ENCODE results near the gene PEA15.
A peak's percentile ranks its signal among the peaks of the same experiment; 100 is the strongest.

Gene PEA15

DNA sequence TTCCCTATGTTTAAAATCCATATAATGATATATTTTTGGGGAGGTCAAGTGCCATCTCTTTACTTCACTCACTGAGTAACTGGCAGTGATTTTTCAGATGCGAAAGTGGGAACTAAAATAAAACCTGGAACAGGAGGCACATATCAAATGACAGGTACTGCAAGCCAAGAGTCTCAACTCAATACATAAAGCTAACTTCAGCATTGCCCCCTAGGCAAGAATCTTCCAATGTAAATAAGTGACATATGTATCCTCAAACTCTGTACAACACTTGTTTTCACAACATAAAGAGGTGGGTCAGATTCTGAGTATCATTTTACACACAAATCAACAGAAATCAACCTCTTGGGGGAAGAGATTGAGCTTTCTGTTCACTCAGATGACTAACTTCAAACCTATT is 39.0 kb downstream of the PEA15 start:
- DNase-seq: no peak

- no peak for DNase-seq
Measured at GRCh38 chr1:160245434-160245833, 40.2 kb downstream of the PEA15 start.

DNA sequence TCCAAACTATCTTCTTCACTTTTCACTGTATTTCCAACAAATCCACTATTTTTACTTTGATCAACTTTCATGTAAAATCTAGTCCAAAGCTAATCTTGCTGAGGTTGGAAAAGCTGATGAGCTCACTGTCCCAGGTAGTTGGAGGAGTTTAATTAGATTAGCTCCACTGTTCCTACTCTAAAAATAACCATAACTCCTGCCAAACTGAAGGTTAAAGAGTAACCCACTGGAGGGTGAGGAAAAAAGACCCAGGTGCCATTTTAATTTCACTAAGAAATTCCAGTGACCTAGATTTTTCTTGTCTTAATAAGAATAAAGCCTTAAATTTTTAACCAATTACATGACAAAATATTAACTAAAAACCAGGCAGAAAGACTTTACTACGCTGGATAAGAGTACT is 41.9 kb downstream of the PEA15 start:
- no peak for DNase-seq

DNA sequence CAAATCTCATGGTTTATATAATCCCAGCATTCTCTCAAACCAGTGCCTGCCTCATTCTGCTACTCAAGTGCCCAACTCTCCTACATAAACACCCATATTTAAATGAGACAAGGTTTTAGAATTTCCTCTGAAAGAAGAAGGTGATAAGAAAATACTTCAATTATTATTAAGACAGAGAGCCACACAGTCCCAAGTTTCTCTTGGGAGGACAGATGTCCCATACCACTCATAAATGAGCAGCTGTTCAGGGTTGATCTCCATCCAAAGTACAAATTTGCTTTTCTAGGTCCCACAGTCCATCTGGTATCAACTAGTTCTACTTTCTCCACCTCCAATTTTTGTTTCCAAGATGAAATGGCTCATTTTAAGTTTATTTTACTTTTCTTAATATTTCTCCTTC is 45.8 kb downstream of the PEA15 start:
- DNase-seq: no peak

DNA sequence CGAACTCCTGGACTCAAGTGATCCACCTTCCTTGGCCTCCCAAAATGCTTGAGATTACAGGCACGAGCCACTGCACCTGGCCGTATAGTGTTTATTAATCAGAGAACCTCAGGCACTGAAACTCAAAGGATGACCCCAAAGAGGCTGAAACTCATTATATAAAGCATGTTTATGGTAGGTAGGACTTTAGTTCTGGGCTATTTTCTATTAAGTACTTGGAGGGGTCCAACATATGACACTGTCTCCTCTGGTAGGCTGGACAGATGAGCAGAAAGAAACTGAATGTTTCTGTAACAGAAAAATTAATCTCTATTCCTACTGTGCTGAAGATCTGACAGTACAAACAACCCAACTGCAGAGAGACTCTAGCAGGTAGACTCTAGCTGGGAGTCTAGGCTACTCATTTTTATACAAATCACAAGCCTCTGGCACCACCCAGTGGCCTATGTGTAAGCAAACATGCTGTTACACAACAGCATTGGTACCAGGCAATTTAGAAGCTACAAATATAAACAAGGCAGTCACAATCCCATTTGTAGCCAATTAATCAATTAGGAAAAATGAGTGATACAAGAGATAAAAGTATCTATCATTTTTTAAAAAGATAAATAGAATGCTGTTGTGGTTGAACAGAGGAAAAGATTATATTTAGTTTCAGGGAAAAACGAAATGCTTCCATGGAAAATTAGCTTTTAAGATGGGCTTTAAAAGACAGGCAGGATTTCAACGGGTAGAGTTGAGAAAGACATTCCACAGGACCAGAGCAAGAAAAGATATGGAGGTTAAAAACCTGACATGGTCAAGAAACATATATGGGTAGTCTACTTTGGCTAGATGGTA is 46.7 kb downstream of the PEA15 start:
- DNase-seq: peak; percentile 10

GRCh38 chr1:160255781-160256300 is 50.7 kb downstream of the PEA15 start:
- no peak for DNase-seq

GRCh38 chr1:160256396-160257046 is 51.3 kb downstream of the PEA15 start:
- DNase-seq: no peak

DNA sequence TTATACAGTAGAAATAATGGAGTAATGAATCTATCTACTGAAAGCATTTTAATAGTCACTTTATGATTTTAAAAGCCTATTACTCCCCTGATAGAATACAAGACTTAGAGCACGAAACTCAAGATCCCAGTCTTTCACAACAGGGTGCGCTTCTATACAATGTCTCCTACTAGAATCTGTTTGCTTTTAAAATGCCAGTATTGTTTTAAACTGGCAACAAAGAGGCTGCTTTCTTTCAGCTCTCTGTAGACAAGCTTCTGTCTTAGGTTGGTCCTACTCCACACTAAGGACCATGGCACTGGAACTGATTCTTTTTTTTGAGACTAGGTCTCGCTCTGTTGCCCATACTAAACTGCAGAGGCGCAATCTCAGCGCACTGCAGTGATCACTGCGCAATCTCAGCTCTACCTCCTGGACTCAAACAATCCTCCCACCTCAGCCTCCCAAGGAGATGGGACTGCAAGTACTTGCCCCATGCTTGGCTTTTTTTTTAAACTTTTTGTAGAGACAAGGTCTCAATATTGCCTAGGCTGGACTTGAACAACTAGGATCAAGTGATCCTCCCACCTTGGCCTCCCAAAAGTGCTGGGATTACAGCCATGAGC is 52.3 kb downstream of the PEA15 start:
- DNase-seq: no peak

GRCh38 chr1:160258177-160258798 is 53.1 kb downstream of the PEA15 start:
- DNase-seq: no peak

- no peak for DNase-seq
Measured at GRCh38 chr1:160260406-160261382, 55.5 kb downstream of the PEA15 start.

DNA sequence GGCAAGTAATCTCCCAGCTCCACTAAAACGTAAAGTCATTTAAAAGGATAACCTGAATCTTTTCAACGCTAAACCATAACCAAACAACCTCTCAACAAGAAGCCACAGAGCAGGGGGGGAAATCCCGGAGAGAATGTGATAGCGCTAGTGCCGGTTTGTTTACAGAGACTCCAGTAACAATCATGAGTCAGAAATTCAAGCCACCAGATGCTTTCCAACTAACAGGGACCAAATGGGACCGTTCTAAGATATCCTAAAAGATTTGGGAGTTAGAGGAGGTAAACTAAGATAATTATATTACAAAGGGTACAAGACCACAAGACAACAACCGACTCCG is 56.3 kb downstream of the PEA15 start:
- DNase-seq: peak; percentile 42

DNA sequence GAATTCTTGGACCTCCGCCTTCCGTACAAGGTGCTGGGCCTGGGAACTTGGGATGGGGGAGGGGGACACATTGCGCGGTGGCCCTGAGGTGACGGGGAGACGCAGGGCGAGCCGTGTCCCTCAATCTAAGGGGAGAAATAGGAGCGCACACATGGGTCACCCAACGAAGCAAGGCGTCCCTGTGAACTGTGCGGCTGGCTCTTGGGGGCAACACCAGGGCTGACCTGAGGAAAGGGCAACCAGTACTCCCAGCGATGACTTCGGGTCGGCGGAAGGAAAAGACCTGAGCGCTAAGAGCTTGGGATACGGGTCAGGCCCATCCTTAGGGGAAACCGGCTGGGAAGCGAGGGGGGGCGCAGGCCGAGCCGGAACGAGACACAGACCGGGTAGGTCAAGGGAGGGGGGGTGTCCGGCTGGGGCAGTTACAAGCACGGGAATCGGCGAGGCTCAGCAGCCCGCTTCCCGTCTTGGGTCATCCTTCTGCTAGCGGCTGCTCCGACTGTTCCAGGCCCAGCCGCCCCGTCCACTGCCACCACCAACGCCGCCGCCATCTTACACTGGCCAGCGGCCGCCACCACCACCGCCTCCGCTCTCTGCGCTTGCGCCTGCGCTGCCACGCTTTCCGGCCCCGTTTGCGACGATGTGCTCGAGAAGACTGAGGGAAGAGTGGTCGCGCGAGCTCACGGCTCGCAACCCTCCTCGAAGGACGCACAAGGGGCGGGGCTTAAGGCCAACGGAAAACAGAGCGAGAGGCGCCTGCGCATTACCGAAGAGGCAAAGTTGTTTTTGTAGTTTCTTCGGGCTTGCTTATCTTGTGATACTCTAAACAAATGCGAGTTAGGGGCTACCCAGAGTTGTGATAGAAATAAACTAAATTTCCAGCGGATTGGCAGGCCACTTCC is 57.0 kb downstream of the PEA15 start, which contains the start of gene DCAF8:
Gene DCAF8 (minus strand): TSS at position 657 of the 902 bp plus-strand sequence. CDS start 18,541 bp downstream, outside the sequence.
- DNase-seq: peak; percentile 96

DNA sequence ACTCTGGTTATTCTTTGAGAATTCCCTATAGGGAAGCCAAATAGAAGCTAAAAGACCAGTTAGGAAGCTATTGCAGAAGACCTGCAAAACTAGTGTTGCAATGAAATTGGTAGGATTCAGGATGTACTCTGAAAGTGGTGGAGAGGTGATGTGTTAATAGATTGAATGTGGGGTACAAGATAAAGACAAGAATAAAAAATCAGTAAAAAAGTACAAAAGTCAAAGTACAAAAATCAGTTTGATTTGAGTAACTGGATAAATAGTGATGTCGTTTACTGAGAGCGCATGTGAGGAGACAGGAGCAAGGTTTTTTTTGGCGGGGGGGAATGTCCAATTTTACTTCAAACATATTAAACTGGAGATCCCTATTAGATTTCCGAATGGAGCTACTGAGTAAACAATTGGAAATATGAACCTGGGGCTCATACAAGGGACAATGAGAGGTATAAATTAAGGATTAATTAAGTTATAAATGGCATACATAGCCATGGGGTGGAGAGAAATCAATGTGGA is 59.7 kb downstream of the PEA15 start:
- no peak for DNase-seq

Measured in NK-92 treated with Interleukin-12 subunit alpha and Interleukin-12 subunit beta, amount 100 ng/mL, for 24 hours (cell line).